8988T (cell line): ENCODE measurements around the gene DMBX1.

ENCODE experiments used
- DNase-seq: peaks from one replicate; pipeline ENCODE4 v3.0.0; 2011

The DMBX1 gene

DNA sequence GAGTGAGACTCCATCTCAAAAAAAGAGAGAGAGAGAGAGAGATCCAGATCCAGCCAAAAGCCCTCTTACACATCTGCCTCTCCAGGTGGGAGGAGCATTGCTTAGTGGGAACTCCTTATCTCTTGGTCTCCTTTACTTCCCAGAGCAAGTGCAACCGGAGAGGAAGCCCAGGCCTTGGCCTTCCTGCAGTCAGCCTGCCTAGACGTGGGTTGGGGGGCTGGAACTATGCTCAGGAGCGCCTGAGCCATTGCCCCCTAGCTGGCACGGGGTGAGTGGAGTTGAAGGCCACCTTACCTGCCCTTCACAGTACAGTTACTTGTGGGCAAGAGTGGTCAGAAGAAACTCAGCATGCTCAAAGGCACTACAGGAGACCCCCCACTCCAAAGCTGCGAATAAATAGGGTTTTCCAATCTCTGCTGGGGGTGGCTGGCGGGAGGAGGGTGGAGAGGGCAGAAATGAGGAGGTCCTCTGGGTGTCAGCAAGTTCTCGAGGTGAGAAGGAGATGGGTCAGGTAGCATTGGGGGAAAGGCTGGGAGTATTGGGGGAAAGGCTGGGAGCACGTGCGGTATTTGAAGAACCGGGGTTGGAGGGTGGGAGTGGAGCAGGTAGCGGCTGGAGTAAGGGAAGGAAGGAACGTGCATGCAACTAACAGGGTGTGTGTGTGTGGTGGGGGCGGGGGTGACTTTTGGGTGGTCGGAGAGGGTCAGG, 4.7 kb upstream of the DMBX1 start:
- no peak for DNase-seq

DNA sequence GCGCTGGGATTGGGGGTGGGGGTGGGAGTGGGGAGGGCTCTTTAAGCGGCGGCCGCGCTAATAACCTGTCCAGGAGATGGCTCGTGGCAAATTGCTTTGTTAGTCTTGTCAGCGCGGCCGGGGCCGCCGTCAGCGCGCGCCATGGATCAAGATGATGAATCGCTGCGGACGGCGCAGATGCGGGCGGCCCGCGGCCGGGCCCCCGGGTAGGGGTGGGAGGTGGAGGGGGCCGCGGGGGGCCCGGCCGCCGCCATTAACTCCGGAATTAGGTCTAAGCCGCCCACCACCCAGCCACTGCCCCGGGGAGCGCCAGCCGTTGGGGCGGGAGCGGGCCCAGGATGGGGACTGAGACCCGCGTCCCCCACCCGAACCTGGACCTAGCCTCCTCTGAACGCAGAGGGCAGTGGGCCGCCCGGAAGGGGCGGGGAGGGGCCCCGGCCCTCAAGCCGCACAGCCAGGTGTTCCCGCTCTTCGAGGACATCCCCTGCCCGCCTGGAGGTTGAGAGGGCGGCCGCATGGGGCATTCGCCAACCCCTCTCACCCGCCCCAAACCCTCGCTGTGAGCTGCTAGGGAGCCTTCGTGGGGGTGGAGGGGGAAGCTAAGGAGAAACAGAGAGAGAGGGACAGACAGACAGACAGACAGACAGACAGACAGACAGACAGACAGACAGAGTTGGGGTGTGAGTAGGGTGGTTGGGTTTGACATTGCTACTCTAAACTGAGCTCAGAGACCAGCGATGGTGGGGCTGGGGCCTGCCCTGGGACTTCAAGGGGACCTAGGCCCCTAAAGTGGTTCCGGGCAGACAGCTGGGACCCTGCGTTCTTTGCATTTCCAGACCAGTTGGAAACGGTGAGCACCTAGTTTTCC, 3.8 kb upstream of the DMBX1 start:
- no peak for DNase-seq

DNA sequence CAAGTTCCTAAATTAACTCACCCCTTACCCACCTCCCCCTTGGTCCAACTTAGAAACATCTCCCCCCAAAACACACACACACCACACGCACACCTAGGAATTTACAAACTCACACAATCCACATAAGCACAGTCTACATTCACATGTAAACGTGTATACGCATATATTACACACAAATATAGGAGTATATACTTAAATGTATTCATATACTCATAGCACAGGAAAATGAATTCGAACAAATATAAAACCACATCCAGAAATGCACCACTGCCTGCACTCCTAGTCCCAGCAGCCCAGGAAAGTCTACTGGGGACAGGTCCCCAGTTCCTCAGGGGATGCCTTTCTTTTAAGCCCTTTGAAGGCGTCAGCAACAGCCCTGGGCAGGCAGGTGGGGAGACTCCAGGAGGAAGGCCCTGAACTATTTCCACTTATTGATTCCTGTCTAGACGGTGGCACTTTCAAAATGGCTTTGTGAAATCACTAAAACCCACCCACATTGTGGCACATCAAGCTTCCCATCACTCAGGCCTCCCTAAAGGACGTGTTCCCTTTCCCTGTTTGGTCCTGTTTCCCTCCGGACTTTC, 3.1 kb upstream of the DMBX1 start:
- no peak for DNase-seq

DNA sequence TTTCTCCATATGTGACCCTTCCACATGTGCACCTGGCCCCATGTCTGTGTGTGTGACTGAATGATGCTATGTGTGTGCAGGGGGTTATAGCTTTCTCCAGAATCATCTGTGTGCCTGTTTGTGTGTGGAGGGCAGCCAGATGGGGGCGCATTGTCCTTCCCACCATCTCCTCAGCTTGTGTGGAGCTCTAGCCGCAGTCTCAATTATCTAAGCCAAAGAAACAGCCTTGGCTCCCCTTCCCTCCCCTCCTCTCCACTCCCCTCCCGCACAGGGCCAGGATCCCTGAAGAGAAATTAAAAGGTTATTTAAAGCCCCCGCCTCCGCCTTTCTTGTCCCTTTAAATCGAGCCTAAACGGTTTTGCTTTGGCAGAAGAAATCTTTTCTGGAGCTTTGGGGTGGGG, 1.8 kb upstream of the DMBX1 start:
- peak; percentile 82 for DNase-seq

DNA sequence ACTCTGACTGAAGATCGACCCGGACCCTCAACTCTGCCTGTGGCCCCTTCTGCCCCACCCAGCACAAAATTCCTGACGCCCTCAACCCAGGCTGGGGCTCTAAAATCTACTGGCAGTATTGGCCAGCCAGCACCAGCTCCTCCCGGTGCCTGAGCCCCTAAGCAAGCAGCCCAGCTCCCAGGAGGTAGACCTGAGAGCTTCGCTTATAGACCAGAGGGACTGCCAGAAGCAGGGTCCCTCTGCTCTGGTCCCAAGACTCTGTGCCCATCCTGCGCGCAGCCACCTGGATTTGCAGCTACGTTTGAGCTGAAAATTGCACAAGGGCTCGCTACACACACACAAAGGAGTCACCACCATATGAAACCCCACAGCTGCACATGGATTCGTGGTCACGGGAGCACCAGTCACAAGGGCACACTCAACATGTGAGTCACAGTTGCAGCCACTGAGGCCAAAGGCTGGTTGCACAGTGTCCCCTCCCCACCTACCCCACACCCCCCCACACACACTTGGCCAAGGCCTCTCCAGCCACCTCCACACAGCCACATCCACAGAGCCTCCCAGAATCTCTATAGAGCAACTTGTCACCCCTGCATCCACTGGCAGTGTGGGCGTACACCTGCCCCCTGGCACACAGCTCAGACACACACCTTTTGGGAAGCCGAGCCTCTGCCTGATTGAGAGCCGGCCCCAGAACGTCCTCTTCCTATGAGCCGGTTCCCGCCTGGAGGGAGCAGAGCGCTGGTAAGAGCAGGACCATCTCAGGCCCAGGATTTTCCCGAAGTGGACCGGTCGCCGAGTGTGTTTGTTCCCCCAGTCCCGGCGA, 1.1 kb upstream of the DMBX1 start:
- no peak for DNase-seq

DNA sequence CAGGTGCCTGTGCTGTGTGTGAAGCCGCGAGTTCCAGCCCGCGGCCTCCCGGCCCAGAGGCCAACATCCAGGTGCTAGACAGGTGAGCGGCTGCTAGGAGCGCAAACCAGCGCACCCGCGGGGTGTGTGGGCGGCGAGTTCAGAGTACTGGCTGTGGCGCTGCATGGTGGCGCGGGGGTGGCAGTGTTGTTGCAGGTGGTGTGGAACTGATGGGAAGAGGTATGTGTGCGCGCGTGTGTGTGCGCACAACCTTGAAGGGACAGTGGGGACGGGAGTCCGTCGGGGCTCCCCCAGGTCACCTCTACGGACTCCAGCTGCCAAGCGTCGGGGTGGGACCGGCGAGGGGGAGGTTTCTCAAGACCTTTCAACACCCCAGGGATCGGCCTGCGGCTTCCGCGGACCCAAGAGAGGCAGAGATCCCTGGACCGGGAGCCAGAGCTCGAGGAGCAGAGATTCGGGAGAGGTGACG, 433 bp upstream of the DMBX1 start:
- peak; percentile 63 for DNase-seq

DNA sequence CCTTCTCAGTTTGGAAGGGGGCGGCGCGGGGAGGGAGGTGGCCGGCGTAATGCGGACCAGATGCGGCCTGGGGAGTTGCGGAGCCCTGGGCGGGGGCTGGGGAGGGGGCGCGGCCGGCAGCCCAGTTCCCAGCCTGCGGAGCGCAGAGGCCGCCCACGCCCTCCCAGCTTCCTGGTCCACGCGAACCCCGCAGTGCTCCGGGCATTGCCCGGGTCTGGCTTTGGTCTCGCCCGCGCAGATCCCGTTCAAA, 695 bp downstream of the DMBX1 start:
- DNase-seq, result no peak

DNA sequence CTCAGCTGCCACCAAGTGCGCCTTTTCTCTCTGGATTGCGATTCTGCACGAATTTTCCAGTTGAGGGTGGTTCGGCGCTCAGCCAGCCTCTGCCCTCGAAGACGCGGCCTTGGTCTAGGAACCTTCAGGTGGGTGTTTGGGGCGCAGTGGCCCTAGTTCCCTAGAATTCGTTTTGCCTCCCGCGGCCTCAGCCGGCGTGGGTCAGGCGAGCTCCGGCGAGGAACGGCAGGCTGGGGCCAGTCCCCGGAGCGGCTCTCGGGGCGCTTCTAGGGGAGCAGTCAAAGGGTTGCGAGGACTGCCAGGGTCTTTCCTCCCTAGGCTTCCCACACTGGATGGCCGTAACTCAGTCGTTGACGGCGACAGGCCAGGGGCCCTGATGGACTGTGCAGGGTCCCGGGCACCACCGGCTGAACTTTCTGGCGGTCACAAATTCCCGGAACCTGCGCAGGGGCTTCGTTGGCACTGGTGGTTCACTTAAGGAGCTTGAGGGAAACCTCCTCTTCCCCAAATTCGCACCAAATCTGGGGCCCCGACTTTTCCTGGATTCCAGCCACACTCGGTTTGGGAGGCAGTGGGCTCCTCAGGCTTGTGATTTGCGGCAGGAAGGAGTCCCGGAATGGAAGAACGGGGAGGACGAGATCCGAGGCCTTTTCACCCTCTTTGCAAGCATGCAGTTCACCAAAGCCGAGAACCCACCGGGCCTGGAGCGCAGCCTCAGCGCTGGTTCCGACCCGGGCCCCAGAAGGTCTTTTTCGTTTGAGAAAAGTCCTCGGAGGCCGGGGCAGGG, 1.2 kb downstream of the DMBX1 start:
- DNase-seq, result no peak

DNA sequence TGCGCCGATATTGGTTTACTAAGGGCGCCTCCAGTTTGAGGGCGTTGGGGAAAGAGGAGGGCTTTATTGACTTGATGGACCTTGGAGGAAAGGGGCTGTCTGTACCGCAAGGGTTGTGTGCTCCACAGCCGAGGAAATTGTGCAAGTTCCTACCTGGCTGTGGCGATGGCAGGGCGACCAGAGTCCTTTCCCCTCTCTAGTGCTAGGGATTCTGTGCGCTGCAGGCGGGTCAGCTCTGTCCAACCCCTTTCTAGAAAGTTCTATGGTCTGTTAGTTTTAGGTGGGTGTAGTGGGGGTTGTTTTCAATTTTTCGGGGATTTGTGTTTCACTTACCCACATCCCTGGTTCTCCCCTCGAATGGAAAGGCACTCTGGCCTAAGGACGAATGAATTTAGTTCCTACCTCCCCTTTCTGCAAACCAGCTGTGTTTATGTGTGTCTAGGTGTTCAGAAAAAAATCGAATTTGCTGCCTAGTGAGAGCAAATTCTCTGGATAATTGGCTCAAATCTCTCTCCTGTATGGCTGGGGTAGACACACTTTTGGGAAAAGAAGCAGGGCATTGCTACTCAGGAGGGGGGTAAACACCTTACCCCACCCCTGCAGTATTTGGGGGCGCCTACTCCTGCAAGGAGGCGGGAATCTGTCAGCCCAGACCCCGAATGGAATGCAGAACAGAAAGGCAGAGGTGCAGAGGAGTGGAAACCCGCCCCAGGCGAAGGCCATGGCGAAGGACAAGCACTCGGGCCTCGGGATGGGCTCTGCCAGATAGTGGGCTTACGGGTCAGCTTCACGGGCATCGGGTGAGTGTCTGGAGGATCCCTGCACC, 2.0 kb downstream of the DMBX1 start:
- no peak for DNase-seq

DNA sequence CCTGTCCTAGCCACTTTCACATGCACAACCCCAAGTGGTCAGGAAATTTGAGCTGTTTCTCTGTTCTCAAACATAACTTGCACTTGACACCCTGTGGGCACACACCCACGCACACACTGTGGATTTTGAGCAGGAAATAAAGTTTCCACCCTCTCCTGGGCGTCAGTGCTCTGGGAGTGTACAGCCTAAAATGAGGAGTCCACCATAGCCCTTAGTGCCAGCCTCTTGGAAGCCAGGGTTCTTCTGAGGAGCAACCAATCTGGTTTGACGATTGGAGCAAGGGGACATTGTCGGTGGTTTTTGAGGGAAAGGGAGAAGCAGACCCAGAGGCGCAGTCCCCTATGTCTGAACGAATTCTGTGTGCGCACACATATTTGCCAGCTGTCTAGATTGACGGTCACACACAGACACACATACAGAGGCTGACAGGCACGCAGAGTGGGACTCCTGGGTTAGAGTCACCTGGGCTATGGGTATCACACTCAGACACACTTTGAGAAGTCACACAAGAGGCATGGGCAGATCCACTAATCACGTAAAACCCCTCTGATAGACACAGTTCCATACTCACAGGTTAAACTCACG, 2.7 kb downstream of the DMBX1 start:
- DNase-seq, result no peak

DNA sequence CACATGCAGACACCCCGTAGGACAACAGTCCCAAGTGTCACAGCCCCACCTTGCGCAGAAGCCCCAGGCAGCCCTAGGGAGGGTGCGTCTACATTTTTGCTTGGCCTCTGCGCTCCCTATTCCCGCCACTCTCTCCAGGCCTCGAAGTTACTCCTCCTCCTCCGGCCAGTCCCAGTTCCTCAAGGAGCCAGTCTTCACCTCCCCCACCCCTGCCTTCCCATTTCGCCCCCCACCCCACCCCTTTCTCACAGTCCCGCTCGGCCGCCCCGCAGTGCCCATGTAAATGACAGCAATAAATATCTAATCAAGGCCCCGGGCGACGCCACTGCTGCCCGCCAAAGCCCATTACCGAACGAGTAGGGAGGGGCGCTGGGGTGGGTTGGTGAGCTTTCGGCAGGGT, 3.2 kb downstream of the DMBX1 start:
- DNase-seq, result no peak

DNA sequence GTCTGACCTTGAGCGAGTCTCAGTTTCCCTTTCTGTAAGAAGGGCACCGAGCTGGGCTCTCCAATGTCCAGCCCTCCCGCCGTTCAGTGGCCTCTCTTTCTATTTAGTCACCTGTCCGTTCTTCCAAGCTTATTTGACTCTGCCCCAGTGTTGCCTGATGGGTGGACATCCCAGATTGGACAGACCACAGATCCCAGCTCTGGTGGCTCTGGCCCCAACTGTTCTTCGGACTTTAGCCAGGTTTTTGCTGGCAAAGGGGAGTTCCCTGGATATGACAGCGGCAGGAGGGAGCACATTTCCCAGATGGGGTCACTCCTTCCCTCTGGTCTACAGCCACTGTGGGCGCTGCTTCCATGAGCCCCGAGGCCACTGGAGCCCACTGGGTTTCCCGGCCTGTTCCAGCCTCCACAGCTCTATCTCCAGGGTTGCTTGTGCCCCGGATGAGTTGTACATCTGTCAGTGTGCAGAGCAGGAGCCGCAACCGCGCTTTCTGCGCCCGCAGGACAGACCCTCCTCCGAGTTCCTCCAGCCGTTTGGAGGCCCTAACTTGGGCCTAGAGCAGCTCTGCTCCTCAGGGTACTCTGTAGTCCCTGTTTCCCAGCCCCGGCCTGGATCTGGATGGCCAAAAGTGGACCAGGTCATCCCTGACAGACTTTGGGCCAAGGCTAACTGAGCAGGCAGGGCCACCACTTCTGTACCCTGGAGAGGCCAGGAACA, 3.8 kb downstream of the DMBX1 start:
- DNase-seq, result no peak

DNA sequence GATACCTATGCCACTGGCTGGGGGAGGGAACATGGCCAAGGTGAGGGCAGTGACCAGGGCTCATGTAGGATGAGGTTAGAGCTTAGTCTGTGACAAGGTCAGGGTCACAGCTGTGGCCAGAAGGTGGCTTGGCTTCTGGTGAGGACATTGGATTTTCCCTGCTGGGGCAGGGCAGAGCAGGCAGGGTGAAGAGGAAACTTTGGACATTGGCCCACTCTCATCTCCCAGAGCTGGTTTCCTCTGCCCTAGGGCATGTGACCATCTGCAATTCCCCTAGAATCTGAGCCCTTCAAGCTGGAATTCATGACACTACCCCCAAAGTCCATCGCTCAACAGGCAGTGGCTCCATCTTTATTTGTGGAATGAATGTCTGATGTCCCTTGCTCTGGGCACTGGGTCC, 5.3 kb downstream of the DMBX1 start:
- DNase-seq, result no peak

DNA sequence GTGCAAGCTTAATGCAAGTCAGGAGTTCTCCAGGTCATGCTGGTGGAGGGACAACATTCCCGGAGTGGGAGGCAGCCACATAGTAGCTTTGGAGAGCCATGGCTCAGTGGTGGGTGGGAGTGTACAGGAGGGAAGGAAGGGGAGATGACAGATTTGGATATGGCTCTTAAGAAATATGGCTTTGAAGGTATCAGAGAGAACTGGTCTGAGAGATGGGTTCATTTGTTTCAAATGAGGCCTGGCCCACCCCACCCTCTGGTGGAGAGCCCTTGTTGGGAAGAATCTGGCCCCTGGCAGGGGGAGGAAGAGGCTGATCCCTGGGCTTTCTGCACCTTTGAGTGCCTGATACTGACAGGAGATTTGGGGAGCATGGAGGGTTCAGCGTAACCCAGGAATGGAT, 6.1 kb downstream of the DMBX1 start:
- DNase-seq, result no peak

DNA sequence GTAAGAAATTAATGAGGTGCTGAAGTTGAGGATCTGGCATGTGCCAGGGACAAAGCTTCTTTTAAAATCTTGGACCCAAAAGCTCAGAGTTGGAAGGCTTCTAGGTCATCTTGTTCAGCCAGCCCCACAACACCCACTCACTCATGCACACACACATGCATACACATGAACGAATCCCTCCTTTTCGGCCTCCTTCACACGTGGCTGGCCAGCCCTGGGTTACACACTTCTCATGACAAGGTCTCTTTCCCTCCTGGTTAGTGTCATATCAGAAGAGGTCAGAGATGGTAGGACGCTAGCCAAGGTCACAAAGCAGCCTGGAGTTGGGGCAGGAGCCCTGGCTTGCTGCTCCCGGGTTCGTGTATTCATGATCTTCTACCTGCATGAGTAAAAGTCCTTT, 6.9 kb downstream of the DMBX1 start:
- DNase-seq, result no peak

DNA sequence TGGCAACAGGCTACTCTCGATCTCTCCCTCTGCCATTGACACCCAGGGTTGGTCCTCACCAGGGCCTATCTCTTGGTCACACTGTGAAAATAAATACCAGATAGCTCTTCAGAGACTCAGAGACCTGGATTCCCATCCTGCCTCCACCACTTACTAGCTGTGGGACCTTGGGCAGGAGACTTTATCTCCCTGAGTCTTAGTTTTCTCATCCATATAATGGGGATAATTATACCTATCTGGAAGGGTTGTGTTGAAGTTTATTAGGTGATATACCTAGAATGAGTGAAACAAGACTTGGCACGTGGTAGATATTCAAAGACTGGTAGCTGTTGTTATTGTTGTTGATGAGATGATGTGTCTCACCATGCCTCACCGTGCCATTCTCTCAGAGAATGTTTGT, 7.4 kb downstream of the DMBX1 start:
- no peak for DNase-seq

DNA sequence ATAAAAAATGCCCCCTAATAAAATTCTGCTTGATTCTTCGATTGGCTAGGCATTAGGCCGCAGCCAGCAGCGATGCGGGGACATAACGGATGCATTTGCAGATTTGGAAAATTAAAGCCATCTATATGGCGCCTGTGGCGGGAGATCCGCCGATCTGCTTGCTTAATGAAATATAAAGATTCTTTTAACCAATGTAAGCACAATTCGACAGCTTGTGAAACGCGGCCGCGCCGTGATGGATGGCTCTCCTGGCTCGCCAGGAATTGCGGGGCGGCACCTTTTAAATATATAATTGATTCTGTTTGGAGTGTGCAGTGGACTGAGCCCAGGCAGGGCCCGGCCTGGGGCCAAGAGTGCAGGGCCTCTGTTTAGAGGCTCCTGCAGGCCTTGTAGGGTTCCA, 8.0 kb downstream of the DMBX1 start:
- DNase-seq, result no peak

DNA sequence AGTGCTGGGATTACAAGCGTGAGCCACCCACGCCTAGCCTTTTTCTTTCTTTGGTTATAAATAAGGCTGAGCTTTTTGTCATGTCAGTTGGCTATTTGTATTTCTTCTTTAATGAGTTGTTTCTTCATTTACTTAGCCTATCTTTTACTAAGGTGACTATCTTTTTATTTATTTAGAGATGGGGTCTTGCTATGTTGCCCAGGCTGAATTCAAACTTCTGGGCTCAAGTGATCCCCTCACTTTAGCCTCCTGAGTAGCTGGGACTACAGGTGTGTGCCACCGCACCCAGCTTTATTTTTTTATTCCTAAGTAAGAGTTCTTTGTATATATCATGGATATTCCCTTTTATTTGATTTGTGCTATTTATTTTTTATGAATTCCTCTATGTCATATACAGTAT, 11.9 kb downstream of the DMBX1 start:
- DNase-seq, result no peak

DNA sequence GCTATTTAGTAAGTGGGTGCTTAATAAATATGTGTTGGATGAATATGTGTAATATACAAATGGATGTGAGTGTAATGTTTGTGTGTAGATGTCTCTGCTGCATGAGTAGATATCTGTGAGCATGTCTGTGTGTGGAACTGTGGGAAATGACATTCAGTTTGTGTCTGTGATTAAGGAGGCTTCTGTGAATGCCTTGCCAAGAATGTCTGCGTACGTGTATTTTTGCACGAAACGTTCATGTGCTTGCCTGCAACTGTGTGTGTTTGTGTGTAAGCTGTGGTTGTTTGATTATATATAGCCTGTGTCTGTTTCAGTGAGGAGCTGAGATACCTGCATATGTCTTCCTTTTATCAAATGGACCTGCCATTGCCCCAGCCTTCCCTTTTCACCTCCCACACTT, 13.8 kb downstream of the DMBX1 start:
- DNase-seq, result no peak

DNA sequence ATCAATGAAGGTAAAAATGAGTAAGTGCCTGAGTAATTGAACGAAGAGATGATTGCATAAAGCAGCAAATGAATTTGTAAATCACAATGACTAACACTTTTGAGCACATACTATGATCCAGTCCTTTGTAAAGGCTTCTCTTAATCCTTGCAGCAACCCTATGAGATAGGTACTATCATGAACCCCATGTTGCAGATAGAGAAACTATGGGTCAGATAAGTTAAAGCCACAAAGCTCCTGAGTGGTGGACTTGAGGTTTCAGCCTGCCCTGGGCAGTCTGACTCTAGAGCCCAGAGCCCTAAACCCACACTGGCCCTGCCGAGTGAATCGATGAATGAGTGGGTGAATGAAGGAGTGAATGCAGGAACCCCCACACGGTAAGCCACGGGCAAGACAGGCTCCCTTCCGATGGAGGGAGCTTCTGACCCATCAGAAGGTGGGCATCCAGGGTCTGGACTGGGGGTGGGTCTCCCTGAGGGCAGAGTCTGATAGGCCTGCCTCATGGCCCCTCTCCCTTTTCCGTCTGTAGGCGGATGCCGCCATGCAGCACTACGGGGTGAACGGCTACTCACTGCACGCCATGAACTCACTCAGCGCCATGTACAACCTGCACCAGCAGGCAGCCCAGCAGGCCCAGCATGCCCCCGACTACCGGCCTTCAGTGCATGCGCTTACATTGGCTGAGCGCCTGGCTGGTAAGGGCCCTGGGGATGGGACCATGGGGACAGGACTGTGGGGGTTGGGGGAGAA, 17.0 kb downstream of the DMBX1 start:
- DNase-seq, result no peak
